GM18499 (cell line): ENCODE measurements around the gene DLAT.
"Not testable (repeated sequence)": the region's sequence is repeated elsewhere in the genome, so short reads cannot be mapped to it uniquely, and the experiment has no call there.

Experiments used
- ATAC-seq: cut with Tn5 transposase; IDR thresholded peaks from one replicate; pipeline ENCODE4 v1.9.1; 2021; ENCODE audit warnings: moderate number of reproducible peaks; ENCODE audit not compliant: insufficient read depth, unreplicated experiment

The DLAT gene

DNA sequence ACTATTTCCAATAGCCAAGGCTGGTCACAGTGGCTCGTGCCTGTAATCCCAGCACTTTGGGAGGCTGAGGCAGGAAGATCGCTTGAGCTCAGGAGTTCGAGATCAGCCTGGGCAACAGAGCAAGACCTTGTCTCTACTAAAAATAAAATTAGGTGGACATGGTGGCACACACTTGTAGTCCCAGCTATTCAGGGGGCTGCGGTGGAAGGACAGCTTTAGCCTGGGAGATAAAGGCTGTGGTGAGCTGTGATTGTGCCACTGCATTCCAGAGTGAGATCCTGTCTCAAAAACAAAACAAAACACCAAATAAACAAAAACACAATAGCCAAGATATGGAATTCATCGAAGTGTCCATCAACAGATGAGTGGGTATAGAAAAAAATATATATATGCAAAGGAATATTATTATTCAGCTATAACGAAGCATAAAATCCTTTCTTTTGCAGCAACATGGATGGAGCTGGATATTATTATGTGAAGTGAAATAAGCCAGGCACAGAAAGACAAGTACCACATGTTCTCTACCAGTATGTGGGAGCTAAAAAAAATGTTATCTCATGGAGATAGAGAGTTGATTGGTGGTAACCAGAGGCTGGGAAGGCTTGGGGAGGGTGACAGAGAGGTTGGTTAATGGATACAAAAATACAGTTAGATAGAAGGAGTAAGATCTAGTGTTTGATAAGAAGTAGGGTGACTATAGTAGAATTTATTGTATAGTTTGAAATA, 22.6 kb upstream of the DLAT start:
- no peak for ATAC-seq

GRCh38 chr11:112004389-112004788, 20.8 kb upstream of the DLAT start:
- ATAC-seq, result peak; percentile 55

DNA sequence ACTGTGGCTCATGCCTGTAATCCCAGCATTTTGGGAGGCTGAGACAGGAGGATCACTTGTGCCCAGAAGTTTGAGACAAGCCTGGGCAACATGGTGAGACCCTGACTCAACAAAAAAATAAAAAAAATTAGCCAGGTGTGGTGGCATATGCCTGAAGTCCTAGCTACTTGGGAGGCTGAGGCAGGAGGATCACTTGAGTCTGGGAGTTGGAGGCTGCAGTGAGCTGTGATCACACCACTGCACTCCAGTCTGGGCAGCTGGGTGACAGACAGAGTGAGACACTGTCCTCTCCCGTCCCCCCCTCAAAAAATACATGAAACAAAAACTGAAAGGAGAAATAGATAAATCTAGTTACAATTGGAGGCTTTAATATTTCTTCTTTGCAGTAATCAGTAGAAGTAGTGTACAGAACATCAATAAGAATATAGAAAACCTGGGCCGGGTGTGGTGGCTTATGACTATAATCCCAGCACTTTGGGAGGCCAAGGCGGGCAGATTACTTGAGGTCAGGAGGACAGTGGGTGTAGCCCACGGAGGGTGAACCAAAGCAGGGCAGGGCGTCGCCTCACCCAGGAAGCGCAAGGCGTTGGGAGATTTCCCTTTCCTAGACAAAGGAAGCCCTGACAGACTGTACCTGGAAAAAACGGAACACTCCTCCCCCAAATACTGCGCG, 19.6 kb upstream of the DLAT start:
- no peak for ATAC-seq

DNA sequence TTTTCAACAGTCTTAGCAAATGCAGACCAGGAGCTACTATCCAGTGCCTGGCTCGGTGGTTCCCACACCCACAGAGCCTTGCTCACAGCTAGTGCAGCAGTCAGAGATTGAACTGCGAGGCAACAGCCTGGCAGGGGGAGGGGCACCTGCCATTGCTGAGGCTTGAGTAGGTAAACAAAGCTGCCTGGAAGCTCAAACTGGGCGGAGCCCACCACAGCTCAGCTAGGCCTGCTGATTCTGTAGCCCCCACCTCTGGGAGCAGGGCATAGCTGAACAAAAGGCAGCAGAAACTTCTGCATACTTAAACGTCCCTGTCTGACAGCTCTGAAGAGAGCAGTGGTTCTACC, 19.1 kb upstream of the DLAT start:
- ATAC-seq, result not testable (repeated sequence)

- not testable (repeated sequence) for ATAC-seq
Observed at GRCh38 chr11:112011451-112011850, 13.8 kb upstream of the DLAT start.

DNA sequence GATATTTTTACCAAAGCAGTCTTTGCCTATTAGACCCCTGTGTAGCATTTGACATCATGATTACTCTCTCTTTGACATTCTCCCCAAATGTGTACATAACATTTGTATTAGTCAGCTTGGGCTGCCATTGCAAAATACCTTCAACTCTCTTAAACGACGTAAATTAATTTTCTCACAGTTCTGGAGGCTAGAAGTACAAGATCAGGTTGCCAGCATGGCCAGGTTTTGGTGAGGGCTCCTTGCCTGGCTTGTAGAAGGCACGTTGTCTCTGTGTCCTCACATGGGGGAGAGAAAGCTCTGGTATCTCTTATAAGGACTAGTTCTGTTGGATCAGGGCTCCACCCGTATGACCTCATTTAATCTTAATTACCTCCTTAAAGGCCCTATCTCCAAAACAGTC, 12.3 kb upstream of the DLAT start:
- ATAC-seq, result no peak

DNA sequence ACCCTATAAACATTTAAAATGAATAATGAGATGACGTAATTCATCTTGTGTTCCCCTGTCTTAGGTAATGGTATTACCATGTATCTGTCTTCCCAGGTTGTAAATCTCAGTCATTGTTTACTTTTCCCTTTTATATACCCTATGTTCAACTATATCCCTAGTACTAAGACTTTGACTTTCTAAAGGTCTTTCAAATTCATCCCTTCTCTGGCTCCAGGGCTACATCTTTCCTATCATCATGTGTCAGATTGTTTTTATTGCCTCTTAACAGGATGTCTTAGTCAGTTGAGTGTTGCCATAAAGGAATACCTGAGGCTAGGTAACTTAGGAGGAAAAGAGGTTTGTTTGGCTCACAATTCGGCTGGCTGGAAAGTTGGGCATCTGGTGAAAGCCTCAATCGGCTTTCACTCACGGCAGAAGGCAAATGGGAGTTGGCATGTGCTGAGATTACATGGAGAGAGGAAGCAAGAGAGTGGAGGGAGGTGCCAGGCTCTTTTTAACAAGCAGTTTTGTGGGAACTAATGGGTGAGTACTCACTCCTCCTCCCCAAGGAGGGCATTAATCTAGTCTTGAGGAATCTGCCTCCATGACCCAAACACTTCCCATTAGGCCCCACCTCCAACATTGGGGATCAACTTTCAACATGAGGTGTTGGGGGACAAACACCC, 11.6 kb upstream of the DLAT start:
- ATAC-seq, result no peak

DNA sequence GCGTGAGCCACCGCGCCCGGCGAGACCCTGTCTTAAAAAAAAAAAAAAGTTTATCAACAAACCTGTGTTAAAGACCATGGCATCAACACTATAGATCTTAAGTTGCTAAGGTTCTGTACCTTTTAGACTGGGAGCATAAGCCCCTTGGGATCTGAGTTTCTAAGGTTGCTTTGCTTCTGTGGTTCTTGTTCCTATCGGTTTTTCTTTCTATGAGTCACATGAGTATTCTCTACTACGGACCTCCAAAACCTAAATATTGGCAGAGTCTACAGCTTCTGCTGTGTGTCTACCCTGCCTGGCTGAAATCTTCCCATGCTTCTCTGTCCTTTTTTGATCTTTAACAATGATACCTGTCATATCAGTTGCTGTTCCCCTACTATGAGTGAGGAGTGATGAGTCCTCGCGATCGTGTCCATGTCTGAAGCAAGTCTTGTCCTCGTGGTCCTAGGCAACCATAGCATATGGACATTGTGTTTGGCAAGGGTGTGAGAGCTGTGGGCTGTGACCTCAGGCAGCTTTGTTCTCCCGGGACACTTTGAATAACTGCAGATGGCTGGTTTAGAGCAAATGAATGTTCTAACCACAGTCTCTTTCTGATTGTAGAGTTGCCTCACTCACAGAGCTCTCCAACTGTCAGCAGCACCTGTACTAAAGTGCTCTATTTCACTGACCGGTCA, 9.0 kb upstream of the DLAT start:
- peak; percentile 72 for ATAC-seq

GRCh38 chr11:112016765-112017376, 8.3 kb upstream of the DLAT start:
- ATAC-seq, result peak; percentile 24

GRCh38 chr11:112017538-112017937, 7.7 kb upstream of the DLAT start:
- ATAC-seq, result no peak

DNA sequence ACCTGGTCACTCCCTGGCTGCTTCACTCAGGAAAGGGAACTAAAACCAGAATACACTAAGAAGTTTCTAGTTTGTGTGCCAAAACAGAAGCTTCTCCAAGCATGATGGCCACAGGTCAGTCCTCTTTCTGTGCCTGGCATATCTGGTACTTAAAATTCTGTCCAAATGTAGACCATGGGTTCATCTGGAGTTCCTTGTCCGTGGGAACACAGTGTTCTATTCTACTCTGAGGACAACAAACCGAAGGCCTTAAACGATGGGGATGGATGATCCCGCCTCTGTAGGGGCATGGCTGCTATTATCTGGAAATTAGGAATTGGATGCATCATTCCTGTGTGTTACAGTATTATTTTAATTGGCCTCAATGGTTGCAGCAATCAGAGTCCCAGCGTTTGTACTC, 6.1 kb upstream of the DLAT start:
- no peak for ATAC-seq

- ATAC-seq, result no peak
Observed at GRCh38 chr11:112023104-112023503, 2.1 kb upstream of the DLAT start.

- peak; percentile 21 for ATAC-seq
Observed at GRCh38 chr11:112024178-112024772, 933 bp upstream of the DLAT start.

DNA sequence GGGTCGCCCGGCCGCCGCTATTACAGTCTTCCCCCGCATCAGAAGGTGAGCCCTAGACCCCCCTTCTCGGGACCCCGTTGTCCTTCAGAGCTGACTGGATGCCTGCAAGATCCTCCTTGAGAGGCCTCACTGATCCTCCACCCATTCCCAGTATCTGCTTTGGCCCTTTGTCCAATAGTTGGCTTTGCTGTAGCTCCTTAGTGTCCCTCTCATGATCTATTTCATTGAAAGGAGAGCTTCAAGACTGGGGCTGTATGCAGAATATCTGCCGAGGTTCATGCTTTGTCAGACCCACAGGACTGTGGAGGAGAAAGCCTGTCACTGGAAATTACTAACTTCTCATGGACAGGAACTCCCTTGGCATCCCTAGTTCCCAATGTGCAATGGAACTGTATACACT, 499 bp downstream of the DLAT start:
- ATAC-seq, result peak; percentile 2

DNA sequence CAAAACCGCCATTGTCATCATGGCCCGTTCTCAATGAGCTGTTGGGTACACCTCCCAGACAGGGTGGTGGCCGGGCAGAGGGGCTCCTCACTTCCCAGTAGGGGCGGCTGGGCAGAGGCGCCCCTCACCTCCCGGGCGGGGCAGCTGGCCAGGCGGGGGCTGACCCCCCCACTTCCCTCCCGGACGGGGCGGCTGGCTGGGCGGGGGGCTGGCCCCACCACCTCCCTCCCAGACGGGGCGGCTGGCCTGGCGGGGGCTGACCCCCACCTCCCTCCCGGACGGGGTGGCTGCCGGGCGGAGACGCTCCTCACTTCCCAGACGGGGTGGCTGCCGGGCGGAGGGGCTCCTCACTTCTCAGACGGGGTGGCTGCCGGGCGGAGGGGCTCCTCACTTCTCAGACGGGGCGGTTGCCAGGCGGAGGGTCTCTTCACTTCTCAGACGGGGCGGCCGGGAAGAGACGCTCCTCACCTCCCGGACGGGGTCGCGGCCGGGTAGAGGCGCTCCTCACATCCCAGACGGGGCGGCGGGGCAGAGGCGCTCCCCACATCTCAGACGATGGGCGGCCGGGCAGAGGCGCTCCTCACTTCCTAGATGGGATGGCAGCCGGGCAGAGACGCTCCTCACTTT, 1.7 kb downstream of the DLAT start:
- ATAC-seq, result not testable (repeated sequence)

DNA sequence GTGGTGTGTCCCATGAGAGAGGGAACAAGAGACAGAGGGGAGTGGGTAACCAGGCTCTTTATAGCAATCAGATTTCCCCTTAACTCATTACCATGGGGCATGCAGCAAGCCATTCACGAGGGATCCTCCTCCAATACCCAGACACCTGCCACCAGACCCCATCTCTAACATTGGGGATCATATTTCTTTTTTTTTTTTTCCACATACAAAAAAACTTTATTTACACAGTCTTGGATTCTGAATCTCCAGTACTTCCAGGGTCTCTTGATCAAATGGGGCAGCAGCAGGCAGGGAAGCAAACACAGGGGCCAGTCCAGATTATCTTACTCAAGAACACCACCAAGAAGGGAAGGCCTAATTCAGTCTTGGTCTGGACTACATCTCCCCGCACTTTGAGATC, 4.3 kb downstream of the DLAT start:
- ATAC-seq, result no peak

DNA sequence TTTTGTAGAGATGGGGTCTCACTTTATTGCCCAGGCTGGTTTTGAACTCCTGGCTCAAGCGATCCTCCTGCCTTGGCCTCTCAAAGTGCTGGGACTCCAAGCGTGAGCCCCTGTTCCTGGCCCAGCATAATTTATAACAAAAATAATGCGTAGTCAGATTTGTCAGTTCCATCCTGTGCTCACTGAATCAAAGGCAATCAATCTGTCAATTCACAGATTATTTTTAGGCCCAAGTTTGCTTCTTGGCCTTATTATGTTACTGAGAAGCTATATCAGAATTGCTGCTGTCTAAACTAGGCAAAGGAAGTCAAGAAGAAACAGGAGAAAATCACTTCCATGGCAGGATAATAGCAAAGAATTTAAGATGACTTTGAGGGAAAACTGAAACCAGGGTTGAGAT, 8.7 kb downstream of the DLAT start:
- ATAC-seq, result no peak

DNA sequence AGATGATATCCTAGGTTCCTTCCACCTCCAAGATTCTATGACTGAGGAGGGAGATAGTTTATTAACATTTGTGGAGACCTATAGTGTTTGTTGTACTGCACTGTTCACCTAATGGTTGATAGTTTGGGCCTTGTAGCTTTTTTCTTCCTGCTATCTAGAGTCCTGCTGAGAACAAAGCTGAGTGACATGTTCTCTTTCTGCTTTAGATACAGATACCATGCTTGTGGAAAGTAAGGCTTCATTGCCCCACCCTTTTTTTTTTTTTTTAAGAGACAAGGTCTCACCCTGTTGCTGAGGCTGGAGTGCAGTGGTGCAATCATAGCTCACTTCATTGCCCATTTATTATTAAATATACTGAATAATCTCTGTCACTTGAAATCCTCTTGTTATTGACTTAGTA, 12.3 kb downstream of the DLAT start:
- no peak for ATAC-seq

DNA sequence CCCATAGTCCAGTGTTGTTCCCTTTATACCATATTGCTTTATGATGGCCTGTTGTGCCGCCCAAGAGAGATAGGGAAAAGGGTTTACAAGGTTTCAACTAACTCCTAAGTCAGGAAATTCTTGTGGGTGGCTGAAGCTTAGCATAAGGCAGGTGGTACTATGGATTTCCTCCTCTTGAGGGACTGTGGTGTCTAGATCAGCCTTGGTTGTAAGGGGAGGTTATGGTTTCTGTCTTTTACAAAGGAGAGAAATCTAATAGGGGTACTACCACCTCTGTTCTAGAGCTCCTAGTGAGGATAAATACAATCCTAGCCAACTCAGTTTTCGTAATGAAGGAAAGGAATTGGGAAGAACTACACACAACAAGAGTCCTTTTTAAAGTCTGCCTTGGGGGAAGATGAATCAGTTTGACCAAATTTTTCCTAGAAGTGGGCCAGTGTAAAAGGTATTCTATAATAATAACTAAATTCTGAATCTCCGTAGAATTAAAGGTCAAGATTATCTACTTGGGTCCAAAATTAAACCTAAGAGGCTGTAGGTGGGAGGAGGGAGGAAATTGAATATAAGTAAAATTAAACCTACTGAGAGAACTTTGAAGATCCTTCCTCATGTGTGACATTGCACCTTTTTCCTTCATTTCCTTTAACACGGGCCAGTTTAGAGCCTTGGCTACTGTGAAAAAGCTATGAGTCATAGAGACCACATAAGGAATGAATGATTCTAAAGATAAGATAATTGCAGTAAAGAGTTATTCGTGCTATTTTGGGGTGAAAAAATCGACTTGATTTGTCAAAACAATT, 17.2 kb downstream of the DLAT start:
- no peak for ATAC-seq
